ENCODE results near the gene NALCN.

NALCN gene

DNA sequence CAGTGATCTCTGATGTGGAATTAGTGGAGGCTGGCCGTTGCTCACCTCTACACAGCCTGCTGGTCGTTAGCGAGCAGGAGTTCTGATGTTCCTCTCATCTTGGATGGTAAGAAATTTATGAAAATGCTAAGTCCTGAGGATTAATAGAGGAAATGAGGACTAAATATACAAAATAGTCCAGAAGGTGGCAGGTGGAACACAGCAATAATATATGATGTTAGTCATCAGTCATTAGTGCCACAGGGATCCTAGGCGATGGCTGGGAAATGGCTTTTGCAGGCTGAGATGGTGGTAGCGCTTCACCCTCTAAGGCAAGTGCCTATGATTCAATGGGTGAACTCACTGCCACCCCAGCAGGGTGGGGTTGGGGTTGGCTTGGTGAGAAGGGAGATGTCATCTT is 403.1 kb downstream of the NALCN start:
- DNase-seq: no peak

DNA sequence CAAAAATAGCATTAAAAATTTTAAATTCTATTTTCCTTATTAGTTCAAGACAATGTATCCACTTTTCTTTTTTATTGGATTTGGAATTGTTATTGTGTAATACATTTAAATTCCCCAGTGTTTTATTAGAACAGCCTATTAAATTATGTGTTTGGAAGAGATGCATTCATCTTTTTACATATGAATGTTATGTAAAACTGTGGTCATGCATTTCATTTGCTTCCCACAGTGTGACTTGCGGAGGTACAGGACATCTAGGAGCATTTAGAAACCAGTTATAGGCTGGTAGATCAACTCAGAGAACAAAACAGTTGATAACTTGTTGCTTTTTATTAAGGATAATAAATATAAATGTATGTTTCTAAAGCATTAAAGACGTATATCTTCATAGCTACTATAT is 406.2 kb downstream of the NALCN start:
- DNase-seq: no peak

DNA sequence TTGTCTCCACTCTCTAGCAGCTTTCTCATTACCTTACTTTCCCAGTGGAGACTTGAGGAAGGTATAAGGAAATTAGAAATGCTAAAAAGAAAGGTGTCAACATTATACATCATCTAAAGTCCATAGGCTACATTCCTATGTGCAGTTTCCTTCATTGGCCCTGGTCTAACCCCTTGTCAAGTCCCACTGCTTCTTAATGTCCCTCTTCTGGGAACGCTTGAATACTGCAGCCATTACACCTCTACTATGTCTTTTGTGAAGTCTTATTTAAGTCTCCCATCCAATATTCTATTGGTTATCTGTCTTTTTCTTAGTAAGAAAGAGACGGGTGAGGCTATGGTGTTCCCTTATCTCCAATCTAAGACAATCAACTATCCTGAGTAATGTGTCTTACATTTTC is 409.1 kb downstream of the NALCN start:
- DNase-seq: no peak

Data from GF-D8 (cell line).